Measurements from ENCODE around the gene CDON. TPM values are rescaled to one million over a fixed set of nuclear protein-coding genes. Genes with fewer than 3 reads are reported as not detected.

The CDON gene
- total RNA-seq, 1 experiment from 2014 or later: 34.1 TPM

- DNase-seq (ENCODE audit: low spot score): no peak
- Mint-ChIP-seq H3K27me3 (ENCODE audit: low read depth) (no peaks in the 10 kb centered on the region), H3K4me3 (no peak overlapping the region), H3K4me1 (peaks cover 13% of the 10 kb centered on the region), H3K36me3 (peaks cover 31% of the 10 kb centered on the region), H3K9me3 (no peaks in the 10 kb centered on the region), H3K27ac (peak overlapping the region; percentile 55)
- no peak for ATAC-seq
- TF ChIP-seq IRF2 (CRISPR knock-in tag; IDR thresholded peaks at IDR 0.05; ENCODE audit: borderline replicate concordance, low read depth) (no peak), CREM (CRISPR knock-in tag; IDR thresholded peaks at IDR 0.05) (no peak), SP1 (CRISPR knock-in tag; conservative IDR thresholded peaks at IDR 0.05) (no peak), NR2C2 (CRISPR knock-in tag; IDR thresholded peaks at IDR 0.05) (no peak), SOX15 (CRISPR knock-in tag; IDR thresholded peaks at IDR 0.05) (no peak), NFATC4 (CRISPR knock-in tag; IDR thresholded peaks at IDR 0.05) (no peak), EMX1 (CRISPR knock-in tag; IDR thresholded peaks at IDR 0.05) (no peak), ETV6 (CRISPR knock-in tag; IDR thresholded peaks at IDR 0.05) (no peak), MXD4 (CRISPR knock-in tag; IDR thresholded peaks at IDR 0.05; ENCODE audit: borderline replicate concordance) (no peak), TP53 (CRISPR knock-in tag; IDR thresholded peaks at IDR 0.05) (no peak), ZNF396 (CRISPR knock-in tag; IDR thresholded peaks at IDR 0.05; ENCODE audit: borderline replicate concordance) (no peak), PREB (CRISPR knock-in tag; IDR thresholded peaks at IDR 0.05; ENCODE audit: borderline replicate concordance) (no peak)
- TF ChIP-seq, protein P1, sequence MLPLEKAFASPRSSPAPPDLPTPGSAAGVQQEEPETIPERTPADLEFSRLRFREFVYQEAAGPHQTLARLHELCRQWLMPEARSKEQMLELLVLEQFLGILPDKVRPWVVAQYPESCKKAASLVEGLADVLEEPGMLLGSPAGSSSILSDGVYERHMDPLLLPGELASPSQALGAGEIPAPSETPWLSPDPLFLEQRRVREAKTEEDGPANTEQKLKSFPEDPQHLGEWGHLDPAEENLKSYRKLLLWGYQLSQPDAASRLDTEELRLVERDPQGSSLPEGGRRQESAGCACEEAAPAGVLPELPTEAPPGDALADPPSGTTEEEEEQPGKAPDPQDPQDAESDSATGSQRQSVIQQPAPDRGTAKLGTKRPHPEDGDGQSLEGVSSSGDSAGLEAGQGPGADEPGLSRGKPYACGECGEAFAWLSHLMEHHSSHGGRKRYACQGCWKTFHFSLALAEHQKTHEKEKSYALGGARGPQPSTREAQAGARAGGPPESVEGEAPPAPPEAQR (CRISPR knock-in tag; IDR thresholded peaks at IDR 0.05): no peak
- TF ChIP-seq, protein P2, sequence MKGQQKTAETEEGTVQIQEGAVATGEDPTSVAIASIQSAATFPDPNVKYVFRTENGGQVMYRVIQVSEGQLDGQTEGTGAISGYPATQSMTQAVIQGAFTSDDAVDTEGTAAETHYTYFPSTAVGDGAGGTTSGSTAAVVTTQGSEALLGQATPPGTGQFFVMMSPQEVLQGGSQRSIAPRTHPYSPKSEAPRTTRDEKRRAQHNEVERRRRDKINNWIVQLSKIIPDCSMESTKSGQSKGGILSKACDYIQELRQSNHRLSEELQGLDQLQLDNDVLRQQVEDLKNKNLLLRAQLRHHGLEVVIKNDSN (CRISPR knock-in tag; IDR thresholded peaks at IDR 0.05): no peak
- CTCF ChIA-PET: no interaction called here
- POLR2A ChIA-PET: interaction anchor here (0.5 kb wide), 2 partner anchors 112 to 130 kb away, joined by 3 read pairs; no protein-coding TSS in a partner anchor
Observed at GRCh38 chr11:125992893-125993292, 69.8 kb downstream of the CDON start.

GRCh38 chr11:125990244-125990643, 72.4 kb downstream of the CDON start:
- Mint-ChIP-seq H3K27me3 (ENCODE audit: low read depth) (no peaks in the 10 kb centered on the region), H3K36me3 (peaks cover 30% of the 10 kb centered on the region), H3K27ac (no peak overlapping the region), H3K4me3 (no peak overlapping the region), H3K4me1 (peaks cover 13% of the 10 kb centered on the region), H3K9me3 (no peaks in the 10 kb centered on the region)
- POLR2A ChIA-PET: no interaction called here
- CTCF ChIA-PET: no interaction called here
- DNase-seq (ENCODE audit: low spot score) (no peak), ATAC-seq (no peak)
- TF ChIP-seq SOX15 (CRISPR knock-in tag; IDR thresholded peaks at IDR 0.05) (no peak), USF2 (CRISPR knock-in tag; IDR thresholded peaks at IDR 0.05) (no peak), ESRRA (CRISPR knock-in tag; IDR thresholded peaks at IDR 0.05; ENCODE audit: borderline replicate concordance) (no peak), TEAD4 (CRISPR knock-in tag; IDR thresholded peaks at IDR 0.05) (no peak), HMGXB4 (CRISPR knock-in tag; IDR thresholded peaks at IDR 0.05) (no peak)
- TF ChIP-seq, protein P3, sequence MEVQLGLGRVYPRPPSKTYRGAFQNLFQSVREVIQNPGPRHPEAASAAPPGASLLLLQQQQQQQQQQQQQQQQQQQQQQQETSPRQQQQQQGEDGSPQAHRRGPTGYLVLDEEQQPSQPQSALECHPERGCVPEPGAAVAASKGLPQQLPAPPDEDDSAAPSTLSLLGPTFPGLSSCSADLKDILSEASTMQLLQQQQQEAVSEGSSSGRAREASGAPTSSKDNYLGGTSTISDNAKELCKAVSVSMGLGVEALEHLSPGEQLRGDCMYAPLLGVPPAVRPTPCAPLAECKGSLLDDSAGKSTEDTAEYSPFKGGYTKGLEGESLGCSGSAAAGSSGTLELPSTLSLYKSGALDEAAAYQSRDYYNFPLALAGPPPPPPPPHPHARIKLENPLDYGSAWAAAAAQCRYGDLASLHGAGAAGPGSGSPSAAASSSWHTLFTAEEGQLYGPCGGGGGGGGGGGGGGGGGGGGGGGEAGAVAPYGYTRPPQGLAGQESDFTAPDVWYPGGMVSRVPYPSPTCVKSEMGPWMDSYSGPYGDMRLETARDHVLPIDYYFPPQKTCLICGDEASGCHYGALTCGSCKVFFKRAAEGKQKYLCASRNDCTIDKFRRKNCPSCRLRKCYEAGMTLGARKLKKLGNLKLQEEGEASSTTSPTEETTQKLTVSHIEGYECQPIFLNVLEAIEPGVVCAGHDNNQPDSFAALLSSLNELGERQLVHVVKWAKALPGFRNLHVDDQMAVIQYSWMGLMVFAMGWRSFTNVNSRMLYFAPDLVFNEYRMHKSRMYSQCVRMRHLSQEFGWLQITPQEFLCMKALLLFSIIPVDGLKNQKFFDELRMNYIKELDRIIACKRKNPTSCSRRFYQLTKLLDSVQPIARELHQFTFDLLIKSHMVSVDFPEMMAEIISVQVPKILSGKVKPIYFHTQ (CRISPR knock-in tag; IDR thresholded peaks at IDR 0.05): no peak
- TF ChIP-seq, protein P4, sequence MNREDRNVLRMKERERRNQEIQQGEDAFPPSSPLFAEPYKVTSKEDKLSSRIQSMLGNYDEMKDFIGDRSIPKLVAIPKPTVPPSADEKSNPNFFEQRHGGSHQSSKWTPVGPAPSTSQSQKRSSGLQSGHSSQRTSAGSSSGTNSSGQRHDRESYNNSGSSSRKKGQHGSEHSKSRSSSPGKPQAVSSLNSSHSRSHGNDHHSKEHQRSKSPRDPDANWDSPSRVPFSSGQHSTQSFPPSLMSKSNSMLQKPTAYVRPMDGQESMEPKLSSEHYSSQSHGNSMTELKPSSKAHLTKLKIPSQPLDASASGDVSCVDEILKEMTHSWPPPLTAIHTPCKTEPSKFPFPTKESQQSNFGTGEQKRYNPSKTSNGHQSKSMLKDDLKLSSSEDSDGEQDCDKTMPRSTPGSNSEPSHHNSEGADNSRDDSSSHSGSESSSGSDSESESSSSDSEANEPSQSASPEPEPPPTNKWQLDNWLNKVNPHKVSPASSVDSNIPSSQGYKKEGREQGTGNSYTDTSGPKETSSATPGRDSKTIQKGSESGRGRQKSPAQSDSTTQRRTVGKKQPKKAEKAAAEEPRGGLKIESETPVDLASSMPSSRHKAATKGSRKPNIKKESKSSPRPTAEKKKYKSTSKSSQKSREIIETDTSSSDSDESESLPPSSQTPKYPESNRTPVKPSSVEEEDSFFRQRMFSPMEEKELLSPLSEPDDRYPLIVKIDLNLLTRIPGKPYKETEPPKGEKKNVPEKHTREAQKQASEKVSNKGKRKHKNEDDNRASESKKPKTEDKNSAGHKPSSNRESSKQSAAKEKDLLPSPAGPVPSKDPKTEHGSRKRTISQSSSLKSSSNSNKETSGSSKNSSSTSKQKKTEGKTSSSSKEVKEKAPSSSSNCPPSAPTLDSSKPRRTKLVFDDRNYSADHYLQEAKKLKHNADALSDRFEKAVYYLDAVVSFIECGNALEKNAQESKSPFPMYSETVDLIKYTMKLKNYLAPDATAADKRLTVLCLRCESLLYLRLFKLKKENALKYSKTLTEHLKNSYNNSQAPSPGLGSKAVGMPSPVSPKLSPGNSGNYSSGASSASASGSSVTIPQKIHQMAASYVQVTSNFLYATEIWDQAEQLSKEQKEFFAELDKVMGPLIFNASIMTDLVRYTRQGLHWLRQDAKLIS (CRISPR knock-in tag; IDR thresholded peaks at IDR 0.05; ENCODE audit: borderline replicate concordance): no peak
- TF ChIP-seq, protein P5, sequence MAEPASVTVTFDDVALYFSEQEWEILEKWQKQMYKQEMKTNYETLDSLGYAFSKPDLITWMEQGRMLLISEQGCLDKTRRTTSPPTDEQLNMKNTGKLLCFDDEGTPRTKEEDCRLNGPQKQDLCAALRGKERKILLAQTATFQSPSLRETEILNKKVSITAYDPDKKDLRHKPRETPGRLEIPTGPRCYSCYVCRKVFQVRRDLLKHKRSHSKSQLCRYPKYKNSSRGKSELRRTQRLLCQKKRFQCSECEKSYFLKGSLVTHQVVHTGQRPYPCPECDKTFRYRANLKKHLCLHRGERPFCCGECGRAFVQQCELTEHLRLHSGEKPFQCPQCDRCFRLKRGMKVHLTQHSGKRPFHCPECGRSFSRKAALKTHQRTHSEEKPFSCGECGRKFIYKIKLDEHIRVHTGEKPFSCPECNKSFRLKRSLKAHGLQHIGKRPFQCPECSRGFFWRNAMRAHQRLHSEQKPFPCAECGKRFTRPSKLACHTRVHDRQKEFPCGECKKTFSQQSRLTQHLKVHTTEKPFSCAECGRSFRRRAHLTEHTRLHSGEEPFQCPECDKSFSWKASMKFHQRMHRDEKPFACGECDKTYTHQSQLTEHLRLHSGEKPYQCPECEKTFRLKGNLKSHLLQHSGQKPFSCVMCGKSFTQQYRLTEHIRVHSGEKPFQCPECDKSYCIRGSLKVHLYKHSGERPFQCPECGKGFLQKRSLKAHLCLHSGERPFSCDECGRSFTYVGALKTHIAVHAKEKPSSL (CRISPR knock-in tag; conservative IDR thresholded peaks at IDR 0.05): no peak
